Fibroblast of the aortic adventitia (primary cell): ENCODE measurements around the gene PYGM. TPM values are rescaled to one million over a fixed set of nuclear protein-coding genes. Genes with fewer than 3 reads are reported as not detected.

Experiments
- DNase-seq: peaks from one replicate; pipeline ENCODE4 v3.0.0-alpha.2; 2010; ENCODE audit warnings: low read depth
- H3K4me3 ChIP-seq: 2 replicates; pipeline ENCODE4 v1.5.1; 2011; ENCODE audit warnings: low read depth, mild to moderate bottlenecking, control low read depth, low read length, moderate library complexity
- CTCF ChIP-seq: IDR thresholded peaks from 2 replicates; pipeline ENCODE4 v1.5.1; 2011; ENCODE audit warnings: mild to moderate bottlenecking, low read length, control low read depth, inconsistent platforms; ENCODE audit not compliant: insufficient read depth
- total RNA-seq: library from RNA; depleted of rRNA; stranded (reverse); fragments of >200 nt; gene quantifications from 2 replicates; pipeline ENCODE4 v1.2.3, GENCODE V29; 2012; ENCODE audit warnings: low replicate concordance

PYGM gene
- total RNA-seq, 1 donor = 0.63 TPM

GRCh38 chr11:64767344-64768299 is 7.8 kb upstream of the PYGM start:
- no peak overlapping the region for H3K4me3 ChIP-seq
- peak; percentile 84 for TF ChIP-seq CTCF
- DNase-seq = peak; percentile 73

- no peak for DNase-seq
- TF ChIP-seq CTCF = no peak
These were observed 7.1 kb upstream of the PYGM start for GRCh38 chr11:64766881-64767280.

GRCh38 chr11:64765851-64766665 is 6.3 kb upstream of the PYGM start:
- H3K4me3 ChIP-seq = no peak overlapping the region
- no peak for TF ChIP-seq CTCF
- DNase-seq = no peak

More at GRCh38 chr11:64766881-64767280, 7.1 kb upstream of the PYGM start:
- H3K4me3 ChIP-seq = no peak overlapping the region

GRCh38 chr11:64765291-64765850 is 5.6 kb upstream of the PYGM start:
- H3K4me3 ChIP-seq = no peak overlapping the region
- no peak for DNase-seq
- peak; percentile 21 for TF ChIP-seq CTCF

- no peak overlapping the region for H3K4me3 ChIP-seq
- no peak for TF ChIP-seq CTCF
- DNase-seq = no peak
These were observed 5.0 kb upstream of the PYGM start for GRCh38 chr11:64764753-64765152.

GRCh38 chr11:64764040-64764611 is 4.4 kb upstream of the PYGM start:
- no peak overlapping the region for H3K4me3 ChIP-seq
- TF ChIP-seq CTCF = no peak
- no peak for DNase-seq
